HG02642 (cell line): ENCODE results near the gene SPACA7.

Experiments used
- ATAC-seq: cut with Tn5 transposase; IDR thresholded peaks from one replicate; pipeline ENCODE4 v1.9.1; 2021; ENCODE audit warnings: mild to moderate bottlenecking; ENCODE audit not compliant: unreplicated experiment, poor library complexity

The SPACA7 gene

DNA sequence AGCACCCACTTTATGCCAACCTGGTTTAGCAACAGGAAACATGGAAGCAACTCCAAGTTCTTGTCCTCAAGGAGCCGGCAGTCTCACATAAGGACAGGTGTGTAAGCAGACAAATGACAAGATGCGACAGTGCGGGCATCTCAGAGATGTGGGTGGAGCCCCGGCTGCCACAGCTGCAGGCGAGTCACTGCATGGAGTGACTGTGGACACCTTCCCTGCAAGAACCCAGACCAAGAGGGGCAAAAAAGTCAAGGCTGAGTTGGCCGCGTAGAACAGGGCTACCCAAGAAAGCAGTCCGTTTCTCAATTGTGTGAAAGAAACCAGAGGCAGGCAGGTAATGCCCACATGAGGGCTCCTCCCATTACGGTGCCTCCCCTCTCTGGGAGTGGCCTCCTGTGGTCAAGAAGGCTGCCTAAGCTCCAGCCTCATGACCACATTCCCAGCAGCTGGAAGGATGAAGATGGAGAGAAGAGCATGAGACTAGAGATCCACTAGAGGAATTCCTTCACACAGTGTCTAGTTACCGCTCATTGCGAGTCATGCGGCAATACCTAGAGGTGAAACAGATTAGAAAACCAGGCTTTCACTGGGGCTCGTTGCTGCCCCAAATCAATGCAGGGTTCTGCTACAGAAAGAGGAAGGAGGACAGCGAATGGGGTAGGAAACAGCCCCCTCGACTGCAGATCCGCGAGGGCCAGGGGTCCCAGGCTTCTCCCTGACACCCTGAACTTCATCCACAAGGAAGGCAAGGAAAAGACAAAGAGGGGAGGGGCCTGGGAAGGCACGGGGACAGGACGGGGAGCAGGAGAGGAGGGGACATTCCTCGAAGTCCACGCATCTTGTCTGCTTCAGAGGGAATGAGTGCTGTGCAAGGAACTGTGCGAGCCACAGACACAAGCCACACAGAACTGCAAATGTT lies 80.2 kb downstream of the SPACA7 start:
- ATAC-seq, result no peak

DNA sequence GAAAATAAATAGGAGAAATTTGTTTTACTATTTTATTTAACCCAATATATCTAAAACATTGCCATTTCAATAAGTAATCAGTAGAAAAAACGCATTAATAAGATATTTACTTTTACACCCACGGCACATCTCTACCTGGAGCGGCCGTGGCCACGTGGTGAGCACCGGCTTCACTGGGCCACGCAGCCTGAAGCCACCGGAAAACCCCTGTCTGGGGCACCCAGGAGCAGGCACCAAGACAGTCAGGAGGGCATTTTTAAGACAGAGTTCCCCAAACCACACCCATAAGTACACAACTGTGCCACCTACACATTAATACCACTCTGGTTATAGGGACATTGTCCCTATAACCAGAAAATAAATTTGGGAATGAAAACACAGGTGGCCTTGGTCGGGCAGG lies 80.9 kb downstream of the SPACA7 start:
- ATAC-seq, result no peak

DNA sequence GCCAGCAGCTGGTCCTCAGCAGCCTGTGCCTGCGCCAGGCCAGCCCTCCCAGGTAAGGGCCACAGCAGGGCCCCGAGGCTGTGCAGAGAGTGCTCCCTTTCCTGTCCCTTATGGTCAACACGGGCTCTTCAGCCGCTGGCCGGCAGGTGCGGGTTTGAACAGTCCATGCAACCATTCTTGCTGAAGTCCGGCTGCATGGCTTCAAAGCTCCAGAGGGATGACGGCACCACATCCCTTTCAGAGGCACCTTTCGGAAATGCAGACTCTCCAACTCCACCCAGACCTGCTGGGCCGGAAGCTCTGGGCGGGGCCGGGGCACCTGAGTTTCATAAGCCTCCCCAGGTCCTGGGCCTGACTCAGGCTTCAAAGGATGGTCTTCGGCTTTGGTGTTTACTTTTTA lies 81.3 kb downstream of the SPACA7 start:
- ATAC-seq, result no peak

DNA sequence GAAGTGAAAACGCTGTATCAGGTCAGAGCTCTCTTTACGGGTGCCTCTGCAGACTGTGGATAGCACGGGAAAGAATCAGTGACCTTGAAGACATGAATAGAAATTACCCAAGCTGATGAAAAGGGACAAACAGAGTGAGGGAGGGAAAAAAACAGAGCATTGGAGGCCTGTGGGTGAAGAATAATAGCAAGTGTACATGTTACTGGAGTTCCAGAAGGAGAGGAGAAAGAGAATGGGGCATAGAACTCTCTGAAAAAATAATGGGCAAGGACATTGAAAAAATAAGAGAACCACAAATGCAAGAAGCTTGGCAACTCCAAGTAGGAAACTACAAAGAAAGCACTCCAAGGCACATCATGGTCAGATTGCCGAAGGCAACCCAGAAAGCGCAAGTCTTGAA lies 86.3 kb downstream of the SPACA7 start:
- no peak for ATAC-seq

DNA sequence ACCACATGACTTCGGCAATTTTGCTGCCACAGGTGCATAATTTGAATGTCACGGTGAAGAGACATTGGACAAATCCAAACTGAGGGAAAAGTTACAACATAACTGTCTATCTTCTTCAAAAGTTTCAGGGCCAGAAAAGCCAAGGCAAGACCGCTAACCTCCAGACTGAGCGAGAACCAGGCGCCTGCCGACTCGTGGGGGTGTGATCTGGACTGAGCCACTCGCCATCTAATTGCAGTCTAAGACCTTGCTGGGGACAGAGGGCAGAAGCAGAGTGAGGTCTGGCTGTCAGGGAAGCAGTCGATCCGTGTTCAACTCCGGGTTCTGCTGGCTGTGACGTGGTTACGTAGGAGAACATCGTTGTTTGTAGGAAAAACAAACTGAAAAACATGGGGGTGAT lies 88.6 kb downstream of the SPACA7 start:
- ATAC-seq, result no peak

DNA sequence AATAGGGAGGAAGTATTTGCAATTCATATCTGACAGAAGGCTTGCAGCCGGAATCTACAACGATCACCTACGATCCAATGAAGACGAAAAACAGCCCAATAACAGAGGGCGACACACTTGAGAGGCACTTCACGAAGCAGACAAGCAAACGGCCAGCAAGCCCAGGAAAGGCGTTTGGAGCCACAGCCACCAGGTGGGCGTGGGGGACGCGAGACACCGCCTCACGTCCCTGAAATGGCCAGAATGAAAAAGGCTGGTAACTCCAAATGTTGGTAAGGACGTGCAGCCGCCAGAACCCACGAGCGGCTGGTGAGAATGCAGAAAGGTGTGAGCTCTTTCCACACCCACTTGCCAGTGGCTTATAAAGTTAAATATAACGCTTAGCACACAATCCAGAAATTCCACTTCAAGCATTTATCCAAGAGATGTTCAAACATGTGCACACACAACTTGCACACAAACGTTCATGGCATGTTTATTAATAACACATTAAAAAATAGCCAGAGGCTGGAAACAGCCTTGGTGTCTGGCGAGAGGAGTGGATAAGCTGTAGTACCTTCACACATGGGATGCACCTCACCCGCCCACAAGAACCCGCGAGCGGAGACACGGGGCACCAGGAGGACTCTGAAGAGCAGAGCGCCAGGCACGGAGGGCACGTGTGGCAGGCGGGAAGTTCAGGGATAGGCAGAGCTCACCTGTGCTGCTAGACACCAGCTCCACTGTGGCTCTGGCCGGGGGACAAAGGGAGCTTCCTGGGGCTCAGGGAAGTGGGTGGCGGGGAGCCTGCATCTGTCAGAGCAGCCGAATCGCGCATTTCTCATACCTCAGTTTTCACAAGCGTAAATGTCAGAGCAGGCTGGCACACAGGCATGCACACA lies 89.3 kb downstream of the SPACA7 start:
- no peak for ATAC-seq

DNA sequence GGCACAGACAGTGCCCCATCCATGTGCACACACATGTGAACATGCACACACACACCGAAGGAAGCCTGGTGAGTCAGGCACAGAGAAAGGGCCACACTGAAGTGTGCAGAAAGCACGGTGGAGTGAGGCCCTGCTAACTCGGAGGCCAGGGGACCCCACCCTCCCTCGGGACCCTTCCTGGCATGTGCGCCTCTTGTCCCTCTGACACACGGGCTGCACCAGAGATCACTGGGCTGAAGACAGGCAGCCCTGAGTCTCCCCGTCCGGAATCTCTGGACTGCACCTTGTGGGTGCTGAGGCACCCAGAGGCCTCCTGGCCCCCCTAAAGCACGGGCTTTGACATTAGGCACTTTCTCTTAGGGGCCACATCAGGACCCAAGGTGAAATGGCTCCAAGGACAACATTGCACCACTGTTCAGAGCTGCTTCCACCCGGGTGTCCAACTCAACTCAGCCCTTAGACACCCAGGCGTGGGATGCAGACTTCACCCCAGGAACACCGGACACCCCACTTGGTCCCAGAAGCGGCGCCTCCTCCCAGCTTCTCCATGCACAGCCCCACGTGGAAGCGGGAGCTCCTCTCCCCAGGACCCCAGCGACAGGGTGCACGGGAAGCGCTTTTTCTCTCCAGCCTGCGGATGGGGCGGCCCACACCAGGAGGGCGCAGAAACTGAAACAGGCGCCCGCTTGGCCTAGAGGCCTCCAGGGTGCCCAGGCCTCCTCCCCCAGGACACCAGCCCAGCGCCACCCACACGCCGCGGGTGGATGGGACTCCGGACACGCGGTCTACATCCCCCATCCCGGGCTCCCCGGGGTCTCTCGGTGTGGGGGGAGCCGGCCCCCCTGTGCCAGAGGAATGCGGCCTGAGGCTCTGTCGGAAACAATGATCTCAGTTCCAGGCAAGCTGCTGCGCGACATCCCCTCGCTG lies 90.2 kb downstream of the SPACA7 start:
- ATAC-seq, result no peak

DNA sequence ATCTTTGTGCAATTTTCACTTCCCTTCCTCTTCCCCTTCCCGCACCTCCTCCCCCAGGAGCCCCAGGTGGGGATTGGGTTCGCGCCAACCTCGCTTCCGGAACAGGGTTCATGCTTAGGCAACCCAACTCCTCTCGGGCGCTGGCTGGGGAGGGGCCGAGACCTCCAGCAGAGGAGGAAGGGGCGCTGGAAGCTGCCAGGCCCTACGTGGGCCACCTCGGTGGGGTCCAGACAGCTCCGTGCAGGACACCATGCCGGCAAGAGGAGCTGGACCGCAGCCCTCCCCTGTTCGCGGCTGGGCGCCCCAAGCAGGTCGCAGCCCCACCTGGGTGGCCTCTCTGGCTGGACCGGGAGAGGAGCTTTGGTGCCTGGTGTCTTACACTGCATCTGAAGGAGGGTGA lies 91.1 kb downstream of the SPACA7 start:
- ATAC-seq, result no peak

DNA sequence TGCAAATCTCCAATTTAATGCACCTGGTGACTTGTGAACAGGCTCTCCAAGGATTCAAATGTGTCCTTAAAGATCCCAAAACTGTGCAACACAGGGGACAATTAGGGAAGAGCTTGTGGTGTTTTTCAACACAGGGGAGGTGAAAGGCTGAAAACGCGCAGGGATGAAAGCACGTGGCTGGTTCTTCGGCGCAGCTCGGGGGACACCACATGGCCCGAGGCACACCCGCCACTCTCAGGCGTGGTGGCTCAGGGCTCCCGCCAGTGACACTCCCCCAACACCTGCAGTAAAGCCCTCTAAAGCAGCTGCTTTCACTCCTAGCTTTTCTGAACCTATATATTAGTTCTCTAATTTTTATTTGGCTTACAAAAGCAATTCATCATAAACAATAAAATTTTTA lies 91.9 kb downstream of the SPACA7 start:
- no peak for ATAC-seq

DNA sequence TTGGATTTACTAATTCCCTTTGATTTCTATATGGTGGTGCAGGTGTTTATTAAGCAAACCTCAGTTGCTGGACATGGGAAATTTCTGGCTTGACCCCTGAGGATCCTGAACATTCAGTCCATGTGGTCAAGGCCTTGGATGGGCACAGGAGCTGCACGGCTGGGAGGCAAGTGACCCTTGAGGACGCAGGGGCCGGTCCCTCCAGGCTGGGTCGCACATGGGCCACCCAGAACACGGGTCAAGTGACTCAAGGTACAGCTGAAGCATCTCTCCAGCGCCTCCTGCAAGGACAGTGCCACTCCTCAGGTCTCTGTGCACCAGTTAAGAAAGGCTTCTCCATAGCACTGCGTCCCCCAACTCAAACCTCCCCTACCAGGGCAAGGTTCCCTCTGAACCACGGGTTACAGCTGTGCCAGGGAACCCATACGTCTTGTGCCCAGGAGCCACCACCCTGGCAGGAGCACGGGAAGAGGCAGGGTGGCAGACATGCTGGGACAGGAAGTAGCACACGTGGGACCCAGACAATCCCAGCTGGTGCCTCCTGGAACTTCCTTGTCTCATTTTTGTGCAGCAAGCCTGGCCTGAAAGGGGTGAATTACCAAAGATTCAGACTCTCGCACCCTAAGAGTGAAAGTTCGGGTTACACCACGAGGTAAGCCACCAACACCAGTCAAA lies 93.1 kb downstream of the SPACA7 start:
- no peak for ATAC-seq

DNA sequence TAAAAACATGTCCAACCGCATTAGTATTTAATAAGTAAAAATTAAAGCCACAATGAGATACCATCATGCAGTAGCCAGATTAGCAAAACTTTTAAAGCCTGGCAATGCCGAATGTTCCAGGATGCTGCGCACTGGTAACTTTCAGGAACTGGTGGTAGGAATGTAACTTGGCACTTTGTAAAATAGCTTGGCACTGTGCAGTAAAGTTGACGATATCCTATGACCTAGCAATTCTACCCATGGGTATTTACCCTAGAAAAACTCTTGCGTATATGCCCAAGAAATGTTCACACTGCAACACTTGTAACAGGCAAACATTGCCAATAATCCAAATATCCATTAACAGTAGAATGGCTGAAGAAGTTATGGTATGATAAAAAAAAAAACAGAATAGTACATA lies 97.7 kb downstream of the SPACA7 start:
- no peak for ATAC-seq

DNA sequence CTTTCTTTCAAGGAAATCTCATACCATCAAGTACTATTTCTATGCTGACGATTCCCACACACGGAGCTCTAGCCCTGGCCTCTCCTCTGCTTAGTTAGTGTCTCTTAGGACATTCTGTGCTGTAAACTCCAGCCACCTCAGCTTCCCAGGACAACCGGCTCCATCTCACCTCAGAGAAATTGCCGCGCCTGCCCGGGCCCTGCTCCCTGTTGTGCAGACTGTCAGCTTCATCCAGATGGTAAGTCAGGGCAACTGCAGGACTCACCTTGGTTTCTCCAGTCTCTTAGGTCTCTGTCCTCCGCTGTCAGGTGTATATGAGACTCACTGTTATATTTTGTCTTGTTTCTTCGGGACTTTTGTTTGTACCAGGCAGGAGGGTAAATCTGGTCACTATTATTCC lies 98.7 kb downstream of the SPACA7 start:
- ATAC-seq, result no peak

DNA sequence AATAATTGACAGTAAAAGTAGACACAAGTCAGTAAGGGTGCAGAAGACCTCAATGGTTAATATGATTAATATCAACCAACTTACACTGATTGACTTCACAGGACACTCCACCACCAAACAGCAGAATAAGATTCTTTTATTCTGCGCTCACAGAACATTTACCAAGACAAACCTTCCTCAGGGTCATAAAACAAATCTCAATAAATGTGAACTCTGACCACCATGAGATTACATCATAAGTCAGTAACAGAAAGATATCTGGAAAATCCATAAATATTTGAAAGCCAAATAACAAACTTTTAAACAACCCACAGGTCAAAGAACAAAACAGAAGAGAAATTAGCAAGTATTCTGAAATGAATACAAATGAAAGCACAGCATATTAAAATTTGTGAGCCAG lies 99.7 kb downstream of the SPACA7 start:
- no peak for ATAC-seq

DNA sequence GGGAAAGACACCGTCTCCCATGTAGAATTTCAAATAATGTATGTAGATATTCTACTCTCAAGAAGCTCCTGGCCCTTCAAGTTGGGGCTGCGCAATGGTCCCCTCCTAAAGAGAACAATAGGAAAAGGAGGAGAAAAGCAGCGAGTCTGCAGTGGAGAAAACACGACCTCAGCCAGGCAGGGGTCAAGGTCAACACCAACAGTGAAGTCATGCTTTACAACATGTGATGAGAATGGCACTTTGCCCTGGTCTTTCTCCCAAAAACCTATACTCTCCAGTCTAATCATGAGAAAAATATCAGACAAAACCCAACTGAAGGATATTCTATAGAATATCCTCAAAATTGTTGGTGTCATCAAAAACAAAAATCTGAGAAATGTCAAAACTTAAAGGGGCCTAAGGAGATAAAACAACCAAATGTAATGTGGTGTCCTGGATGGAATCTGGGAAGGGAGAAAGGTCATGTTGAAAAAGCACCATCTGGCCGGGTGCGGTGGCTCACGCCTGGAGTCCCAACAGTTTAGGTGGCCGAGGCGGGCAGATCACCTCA lies 101.0 kb downstream of the SPACA7 start:
- no peak for ATAC-seq

DNA sequence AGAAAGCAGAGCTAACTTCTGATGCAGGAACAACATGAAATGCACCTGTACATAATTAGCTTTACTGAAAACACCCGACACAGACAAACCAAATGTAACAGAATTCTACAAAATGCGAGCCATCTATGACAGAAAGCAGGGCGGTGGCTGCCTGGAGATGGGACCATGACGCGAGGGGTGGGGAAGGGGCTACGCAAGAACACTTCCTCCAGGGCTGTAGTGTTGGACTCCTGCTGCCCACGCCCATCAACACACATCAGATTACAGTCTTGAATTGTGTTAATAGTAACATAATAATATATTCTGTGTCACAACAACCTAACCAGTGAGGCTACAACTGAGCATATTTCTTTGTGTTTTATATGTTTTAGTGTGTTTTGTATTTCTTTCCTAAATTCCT lies 103.2 kb downstream of the SPACA7 start:
- no peak for ATAC-seq

DNA sequence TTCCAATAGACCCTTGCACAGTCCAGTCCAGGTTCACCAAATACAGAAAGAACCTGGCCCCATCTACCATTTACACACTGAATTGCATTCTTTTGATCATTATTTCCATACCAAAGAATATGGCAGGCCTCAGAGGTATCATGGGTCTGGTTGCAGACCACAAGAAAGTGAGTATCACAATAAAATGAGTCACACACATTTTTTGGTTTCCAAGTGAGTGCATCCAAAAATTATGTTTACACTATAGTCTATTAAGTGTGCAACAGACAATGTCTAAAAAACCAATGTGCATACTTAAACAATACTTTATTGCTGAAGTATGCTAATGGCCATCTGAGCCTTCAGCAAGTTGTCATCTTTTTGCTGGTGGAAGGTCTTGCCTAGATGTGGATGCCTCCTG lies 105.3 kb downstream of the SPACA7 start:
- no peak for ATAC-seq

DNA sequence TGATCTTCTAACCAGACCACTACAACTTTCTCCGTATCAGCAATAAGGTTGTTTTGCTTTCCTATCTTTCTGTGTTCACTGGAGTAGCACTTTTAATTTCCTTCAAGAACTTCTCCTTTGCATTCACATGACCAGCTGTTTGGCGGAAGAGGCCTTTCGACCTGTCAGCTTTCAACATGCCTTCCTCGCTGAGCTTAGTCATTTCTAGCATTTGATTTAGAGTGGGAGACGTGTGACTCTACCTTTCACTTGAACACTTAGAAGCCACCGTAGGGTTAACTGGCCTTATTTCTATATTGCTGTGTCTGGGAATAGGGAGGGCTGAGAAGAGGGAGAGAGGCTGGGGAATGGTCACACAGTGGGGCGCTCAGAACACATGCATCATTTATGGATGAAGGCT lies 107.1 kb downstream of the SPACA7 start:
- ATAC-seq, result no peak
